Aortic smooth muscle cell (primary cell): Measurements from ENCODE around the gene PRKCH. TPM values are rescaled to one million over a fixed set of nuclear protein-coding genes. Genes with fewer than 3 reads are reported as not detected.

Experiments used
- total RNA-seq: library from RNA; depleted of rRNA; stranded (reverse); fragments of >200 nt; gene quantifications from 2 replicates; pipeline ENCODE4 v1.2.3, GENCODE V29; 2014

Gene PRKCH
- total RNA-seq, result 13.5 and 20.9 TPM in 2 replicates

DNA sequence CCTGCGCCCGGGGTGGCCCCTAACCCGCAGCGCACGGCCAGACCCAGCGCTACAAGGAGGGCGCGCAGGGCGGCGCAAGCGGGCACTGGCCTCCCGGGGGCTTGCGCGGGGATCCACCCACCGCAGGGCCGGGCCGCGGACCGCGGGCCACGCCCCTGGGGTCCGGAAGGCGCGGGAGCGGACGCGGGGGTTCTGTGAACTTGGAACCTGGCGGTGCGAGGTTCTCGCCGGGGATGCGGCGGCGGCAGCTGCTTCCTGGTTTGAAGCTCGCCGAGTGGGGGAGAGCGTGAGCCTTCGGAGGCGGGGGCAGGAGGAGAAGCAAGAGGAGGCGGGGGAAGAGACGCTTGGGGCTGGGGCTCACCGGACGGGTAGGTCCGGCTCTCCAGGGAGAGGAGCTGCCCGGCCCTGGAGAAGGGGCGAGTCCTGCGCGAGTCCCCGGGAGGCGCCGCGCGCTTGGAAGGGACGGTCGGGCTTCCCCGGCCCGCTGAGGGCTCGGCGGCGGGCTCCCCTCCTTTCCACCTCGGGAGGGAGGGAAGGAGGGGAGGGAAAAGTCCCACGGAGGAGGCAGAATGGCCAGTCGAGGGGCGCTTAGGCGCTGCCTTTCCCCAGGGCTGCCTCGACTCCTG, at the start of gene PRKCH:
TSS of gene PRKCH (plus strand) at position 195 of the 626 bp plus-strand sequence. CDS start 523 bp downstream, outside the sequence.

DNA sequence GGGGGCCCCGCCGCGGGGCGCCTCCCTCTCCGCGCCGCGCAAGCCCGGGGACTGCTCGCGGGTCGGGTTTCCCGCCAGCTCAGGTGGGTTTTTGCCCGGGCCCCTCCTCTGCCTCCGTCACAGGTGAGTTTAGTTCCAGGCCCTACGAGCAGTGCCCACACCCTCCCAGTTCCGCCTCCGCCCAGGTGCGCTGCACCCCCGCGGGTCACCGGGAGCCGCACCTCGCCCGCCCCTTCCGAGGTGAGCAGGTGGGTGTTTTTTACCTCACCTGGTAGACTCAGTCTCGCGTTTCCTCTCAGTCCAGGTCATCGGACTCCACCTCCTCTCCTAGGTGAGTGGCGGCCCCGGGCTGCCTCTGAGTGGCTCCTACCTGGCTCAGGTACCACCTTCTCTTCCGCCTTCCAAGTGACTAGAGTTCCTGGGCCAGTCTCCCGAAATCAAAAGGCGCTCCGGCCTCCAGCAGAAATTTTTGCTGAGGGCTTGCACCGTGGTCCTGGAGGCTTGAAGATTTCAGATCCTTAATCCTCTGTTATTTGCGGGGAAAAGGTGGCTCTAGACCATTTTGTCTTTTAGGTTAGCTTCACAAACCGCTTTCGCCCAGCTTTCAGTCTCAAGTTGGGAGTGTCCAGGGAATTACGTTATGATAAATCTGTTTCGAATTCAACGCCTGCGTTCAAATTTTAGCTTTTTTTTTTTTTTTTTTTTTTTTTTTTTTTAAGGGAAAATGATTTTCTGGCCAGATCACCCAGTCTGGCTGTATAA, 40.0 kb upstream of the PRKCH start, which contains the start of gene TMEM30B:
TSS of gene TMEM30B (minus strand) at position 153 of the 762 bp plus-strand sequence. CDS start 191 bp downstream, outside the sequence.

Other genes starting within 250 kb of the PRKCH start
- gene TMEM30B, start 40.2 kb upstream of the PRKCH start, total RNA-seq, result 1.8 and 2.4 TPM in 2 replicates